AG20443 (cell line): ENCODE measurements around the gene SOHLH1.

Experiments used
- DNase-seq: peaks from one replicate; pipeline ENCODE4 v3.0.0; 2012; ENCODE audit warnings: low spot score, mixed read lengths

SOHLH1 gene

GRCh38 chr9:135728436-135729110 is 29.3 kb upstream of the SOHLH1 start:
- DNase-seq = no peak

DNA sequence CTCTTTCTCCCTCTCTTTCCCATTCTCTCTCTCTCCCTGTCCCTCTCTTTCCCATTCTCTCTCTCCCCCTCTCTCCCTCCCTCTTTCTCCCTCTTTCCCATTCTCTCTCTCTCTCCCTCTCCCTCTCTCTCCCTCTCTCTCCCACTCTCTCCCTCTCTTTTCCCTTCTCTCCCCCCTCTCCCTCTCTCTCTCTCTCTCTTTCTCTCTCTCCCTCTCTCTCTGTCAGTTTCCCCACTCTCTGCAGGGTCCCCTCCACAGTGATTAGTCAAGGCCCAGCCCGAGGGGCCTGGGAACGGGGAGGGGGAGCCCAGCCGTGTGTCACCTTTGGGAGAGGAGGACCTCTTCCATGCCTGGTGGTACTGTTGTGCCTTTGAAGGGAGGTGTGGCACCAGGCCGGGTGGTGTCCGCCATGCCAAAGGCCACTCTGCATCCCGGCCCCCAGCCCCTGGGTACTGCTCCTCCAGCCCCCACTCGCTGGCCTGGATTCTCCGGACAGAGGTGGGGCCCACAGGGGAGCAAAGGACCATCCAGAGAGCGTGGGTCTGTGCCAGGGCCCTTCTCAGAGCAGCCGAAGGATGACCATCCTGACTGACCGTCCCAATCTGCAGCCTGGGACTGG is 28.1 kb upstream of the SOHLH1 start:
- no peak for DNase-seq

GRCh38 chr9:135726138-135726853 is 27.0 kb upstream of the SOHLH1 start:
- no peak for DNase-seq

- no peak for DNase-seq
Measured at GRCh38 chr9:135724186-135724787, 25.0 kb upstream of the SOHLH1 start.

GRCh38 chr9:135722365-135722764 is 23.1 kb upstream of the SOHLH1 start:
- DNase-seq = no peak

DNA sequence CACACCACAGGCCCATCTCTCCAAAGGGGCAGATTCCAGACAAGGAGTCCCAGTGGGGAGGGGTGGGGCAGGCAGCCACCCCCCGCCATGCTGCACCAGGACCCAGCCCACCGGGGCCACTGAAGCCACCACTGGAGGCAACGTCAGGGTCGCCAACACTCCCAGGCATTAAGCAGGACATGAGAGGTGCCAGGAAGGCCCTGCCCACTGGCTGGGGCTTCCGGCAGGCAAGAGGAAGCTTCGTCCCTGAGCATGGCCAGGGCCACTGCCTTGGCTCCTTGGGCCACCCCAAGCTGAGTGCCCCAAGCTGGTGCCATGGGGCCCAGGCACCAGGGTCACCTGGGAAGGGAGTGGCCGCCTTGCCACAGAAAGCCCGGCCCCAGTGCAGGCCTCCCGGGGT is 20.2 kb upstream of the SOHLH1 start:
- no peak for DNase-seq

DNA sequence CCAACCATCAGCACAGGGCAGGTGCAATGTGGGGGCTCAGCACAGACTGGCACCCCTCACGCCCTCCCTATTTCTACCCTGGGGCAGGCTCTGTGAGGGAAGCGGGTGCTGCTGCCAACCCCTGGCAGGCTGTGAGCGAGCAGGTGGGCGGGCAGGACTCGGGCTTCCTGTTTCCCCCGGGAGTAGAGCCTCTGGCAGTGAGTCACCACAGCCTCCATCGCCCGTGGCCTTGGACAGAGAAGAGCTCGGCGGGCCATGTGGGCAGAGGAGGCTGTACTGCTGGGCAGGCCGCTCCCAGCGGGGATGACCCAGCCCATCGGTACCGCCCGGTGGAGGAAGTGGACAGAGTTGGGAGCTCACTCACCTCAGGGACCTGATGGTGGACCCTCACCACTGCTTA is 19.3 kb upstream of the SOHLH1 start:
- DNase-seq = no peak

DNA sequence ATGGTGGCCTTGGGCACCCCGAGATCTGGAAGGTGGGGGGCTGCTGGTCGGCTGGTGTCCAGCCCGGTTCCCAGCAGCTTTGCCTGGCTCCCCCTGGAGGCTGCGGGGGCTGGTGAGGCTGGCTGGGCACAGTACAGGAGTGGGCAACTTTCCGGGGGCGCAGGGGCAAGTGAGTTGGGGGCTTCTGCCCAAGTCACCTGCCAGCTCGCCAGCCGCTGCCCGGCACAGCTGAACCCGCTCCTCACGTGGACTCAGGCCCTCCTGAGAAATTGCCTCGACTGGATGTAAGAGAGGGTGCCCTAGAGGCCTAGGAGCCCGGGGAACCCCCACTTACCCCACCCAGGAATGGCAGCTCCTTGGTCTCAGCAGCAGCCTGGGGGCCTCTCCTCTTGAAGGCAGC is 18.1 kb upstream of the SOHLH1 start:
- DNase-seq = no peak

DNA sequence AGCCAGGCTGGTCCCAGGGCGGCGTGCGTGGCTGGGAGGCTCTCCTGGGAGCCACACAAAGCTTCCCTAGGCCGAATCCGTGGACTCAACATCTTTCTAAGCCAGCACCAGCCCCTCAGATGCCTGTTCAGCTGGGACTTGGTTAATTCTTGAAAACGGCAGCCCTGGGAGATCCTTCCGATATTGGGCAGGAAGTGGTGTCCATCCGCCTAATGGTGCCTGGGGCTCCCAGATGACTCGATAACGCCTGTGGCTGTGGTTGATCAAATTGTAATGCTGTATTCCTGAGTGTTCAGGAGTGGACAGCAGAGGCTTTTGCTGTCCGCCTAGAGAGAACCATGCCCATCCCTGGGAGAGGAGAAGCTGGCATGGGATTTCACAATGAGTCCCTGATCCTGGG is 16.8 kb upstream of the SOHLH1 start:
- no peak for DNase-seq

- DNase-seq = no peak
Measured at GRCh38 chr9:135715056-135715595, 15.8 kb upstream of the SOHLH1 start.

DNA sequence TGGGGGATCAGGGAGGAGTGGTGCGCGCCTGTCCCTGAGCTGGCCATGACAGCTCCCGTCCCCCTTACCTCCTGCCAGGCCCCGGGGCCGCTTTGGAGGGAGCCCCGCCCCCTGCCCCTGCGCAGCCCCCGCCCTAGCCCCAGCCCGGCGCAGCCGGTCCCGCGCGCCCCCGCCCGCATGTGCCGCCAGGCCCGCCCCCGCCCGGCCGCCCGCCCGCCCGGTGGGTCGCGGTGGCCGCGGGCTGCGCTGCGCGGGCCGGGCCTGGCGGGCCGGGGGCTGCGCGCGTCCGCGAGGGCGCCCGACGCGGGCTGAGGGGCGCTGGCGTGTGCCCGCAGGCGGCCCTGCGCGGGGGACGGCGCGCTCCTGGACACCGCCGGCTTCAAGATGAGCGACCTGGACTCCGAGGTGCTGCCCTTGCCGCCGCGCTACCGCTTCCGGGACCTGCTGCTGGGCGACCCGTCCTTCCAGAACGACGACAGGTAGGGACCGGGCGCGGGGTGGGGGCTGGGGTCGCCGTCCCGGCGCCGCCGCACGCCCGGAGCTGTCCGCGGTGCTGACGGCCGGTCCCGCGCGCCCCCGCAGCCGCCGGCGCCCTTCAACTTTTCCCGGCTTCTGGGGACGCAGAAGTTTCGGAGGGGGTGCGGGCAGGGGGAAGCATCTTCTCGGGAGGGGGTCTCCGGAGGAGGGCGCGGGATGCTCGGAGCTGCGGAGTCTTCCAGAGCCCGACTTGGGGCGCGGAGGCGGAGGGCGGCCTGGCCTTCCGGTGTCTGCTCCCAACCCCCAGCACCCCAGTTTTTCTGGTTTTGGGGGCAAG is 15.2 kb upstream of the SOHLH1 start:
- DNase-seq = peak; percentile 37

DNA sequence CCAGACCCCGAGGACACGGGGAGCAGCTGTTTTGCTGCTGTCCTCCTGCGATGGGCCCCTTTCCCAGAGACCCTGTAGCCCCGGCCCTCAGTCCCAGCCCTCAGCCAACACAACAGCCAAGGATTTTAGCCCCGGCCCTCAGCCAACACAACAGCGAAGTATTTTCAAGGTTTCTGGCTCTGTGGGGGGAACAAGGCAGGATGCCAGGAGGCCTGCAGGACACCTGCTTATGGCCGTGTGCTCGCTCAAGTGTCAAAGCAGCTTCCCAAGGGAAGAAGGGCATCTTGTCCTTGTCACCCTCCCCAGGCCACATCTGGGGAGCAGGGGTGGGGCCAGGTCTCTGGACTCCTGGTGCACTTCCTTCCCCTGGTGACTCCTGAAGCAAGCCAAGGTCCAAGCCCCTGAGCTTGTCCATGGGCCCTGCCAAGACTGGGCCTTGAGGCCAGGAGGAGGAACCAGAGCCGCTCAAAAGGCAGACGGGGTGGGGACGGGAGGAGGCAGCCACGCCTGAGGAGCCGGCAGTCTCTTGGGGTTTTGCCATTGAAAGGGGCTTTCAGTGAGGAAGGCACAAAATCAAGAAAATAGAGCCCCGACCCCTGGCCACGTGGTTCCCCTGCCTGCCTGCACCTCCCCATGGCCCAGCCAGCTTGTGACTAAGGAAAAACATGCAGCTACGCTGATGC is 13.5 kb upstream of the SOHLH1 start:
- DNase-seq = no peak

GRCh38 chr9:135711881-135712280 is 12.6 kb upstream of the SOHLH1 start:
- no peak for DNase-seq

DNA sequence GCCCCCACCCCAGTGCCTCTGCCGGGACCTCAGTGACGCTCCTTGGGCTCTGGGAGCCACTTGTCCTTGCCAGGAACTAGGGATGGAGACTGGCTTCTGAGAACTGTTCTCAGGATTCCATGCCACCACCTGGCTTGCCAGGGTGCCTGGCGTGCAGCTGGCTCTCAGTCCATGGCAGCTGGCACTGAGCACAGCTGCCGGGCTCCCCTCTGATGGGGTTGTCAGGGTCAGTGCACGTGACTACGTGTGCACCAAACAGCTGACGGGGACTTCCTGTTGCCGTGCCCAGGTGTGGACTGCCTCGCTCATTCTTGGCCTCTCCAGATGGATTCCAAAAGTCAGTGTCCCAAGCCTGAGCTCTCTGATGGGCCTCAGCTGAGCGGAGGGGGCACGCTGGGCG is 12.1 kb upstream of the SOHLH1 start:
- no peak for DNase-seq

GRCh38 chr9:135708164-135708563 is 8.9 kb upstream of the SOHLH1 start:
- no peak for DNase-seq

DNA sequence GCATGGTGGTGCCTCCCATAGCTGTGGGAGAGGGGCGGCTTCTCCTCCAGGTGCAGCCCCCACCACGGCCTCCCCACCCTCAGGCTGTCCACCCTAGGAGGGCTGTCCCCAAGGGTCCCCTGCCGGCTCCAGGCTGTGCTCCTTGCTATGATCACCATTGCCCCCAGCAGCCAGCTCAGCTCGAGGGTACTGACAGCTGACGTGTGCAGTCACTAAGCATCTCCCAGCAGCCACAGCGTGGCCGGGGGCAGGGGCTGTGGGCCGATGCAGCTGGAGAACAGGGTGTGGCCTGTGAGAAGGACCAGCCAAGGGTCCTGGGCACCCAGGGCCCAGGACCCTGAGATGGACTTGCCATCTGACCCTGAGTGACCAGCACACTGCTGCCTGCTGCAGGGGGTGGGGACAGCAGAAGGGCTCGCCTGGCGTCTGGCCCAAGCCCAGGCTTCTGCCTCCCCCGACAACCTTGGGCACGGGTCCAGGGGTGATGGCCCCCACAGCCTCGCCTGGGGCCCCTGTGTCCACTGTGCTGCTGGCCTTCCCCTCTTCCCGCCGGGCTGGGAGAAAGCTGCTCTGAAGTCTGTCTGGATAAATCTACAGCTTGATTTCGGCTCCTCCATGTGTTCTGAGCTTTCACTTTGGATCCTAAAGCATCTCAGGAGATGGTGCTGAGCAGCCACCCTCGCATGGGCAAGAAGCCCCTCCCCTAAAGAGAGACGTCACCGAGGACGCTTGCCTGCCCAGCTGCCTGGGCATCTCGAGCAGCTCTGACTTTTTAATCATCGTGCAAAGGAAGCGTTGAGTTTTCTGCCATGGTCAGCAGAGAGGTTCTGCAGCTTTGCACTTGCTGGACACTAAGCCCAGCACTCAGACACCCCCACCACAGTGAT is 8.2 kb upstream of the SOHLH1 start:
- no peak for DNase-seq

GRCh38 chr9:135706288-135706687 is 7.0 kb upstream of the SOHLH1 start:
- no peak for DNase-seq

DNA sequence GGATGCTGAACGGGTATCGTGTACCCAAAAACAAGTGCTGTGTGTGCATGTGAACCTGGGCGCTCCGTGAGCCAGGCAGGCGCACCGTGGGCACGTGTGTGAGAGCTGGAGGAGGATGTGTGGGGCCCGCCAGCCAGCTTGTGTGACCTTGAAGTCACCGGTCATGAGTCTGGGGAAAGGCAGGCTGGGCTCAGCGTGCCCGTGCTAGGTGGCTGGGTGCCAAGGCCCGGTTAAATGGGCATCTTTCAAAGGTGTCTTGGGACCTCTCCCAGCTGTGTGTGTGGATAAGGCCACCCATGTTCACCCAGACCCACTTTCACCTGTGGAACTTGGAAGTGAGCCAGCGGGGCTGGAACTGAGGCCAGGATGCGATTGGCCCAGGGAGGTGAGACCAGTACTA is 6.1 kb upstream of the SOHLH1 start:
- DNase-seq = no peak

- DNase-seq = no peak
Measured at GRCh38 chr9:135704483-135704882, 5.2 kb upstream of the SOHLH1 start.

- no peak for DNase-seq
Measured at GRCh38 chr9:135703726-135704125, 4.4 kb upstream of the SOHLH1 start.
